ENCODE results near the gene EDEM3.

EDEM3 gene

GRCh38 chr1:184709418-184709817 is 45.2 kb downstream of the EDEM3 start:
- no peak for TF ChIP-seq CTCF (IDR thresholded peaks at IDR 0.05; ENCODE audit: low read depth, low read length)

GRCh38 chr1:184708084-184708676 is 46.5 kb downstream of the EDEM3 start:
- DNase-seq (ENCODE audit: low read depth in 2 of 2) = no peak

More at GRCh38 chr1:184709418-184709817, 45.2 kb downstream of the EDEM3 start:
- no peak overlapping the region for H3K4me3 ChIP-seq (replicated peaks in 1 of 2; ENCODE audit: low read depth in 2 of 2, low read length in 2 of 2)
- no peak for DNase-seq (ENCODE audit: low read depth in 2 of 2)

GRCh38 chr1:184705271-184705670 is 49.4 kb downstream of the EDEM3 start:
- no peak for TF ChIP-seq CTCF (IDR thresholded peaks at IDR 0.05; ENCODE audit: low read depth, low read length)
- no peak for DNase-seq (ENCODE audit: low read depth in 2 of 2)
- no peak overlapping the region for H3K4me3 ChIP-seq (replicated peaks in 1 of 2; ENCODE audit: low read depth in 2 of 2, low read length in 2 of 2)

More at GRCh38 chr1:184708084-184708676, 46.5 kb downstream of the EDEM3 start:
- H3K4me3 ChIP-seq (replicated peaks in 1 of 2; ENCODE audit: low read depth in 2 of 2, low read length in 2 of 2) = no peak overlapping the region
- no peak for TF ChIP-seq CTCF (IDR thresholded peaks at IDR 0.05; ENCODE audit: low read depth, low read length)

- TF ChIP-seq CTCF (IDR thresholded peaks at IDR 0.05; ENCODE audit: low read depth, low read length) = no peak
- DNase-seq (ENCODE audit: low read depth in 2 of 2) = peak in 1 of 2 donors; percentile 11
- H3K4me3 ChIP-seq (replicated peaks in 1 of 2; ENCODE audit: low read depth in 2 of 2, low read length in 2 of 2) = no peak overlapping the region
Observed at GRCh38 chr1:184701816-184702215, 52.8 kb downstream of the EDEM3 start.

GRCh38 chr1:184698969-184699368 is 55.7 kb downstream of the EDEM3 start:
- DNase-seq (ENCODE audit: low read depth in 2 of 2) = no peak
- no peak overlapping the region for H3K4me3 ChIP-seq (replicated peaks in 1 of 2; ENCODE audit: low read depth in 2 of 2, low read length in 2 of 2)
- no peak for TF ChIP-seq CTCF (IDR thresholded peaks at IDR 0.05; ENCODE audit: low read depth, low read length)

GRCh38 chr1:184698016-184698415 is 56.6 kb downstream of the EDEM3 start:
- no peak overlapping the region for H3K4me3 ChIP-seq (replicated peaks in 1 of 2; ENCODE audit: low read depth in 2 of 2, low read length in 2 of 2)
- peak; percentile 12 to 38 for DNase-seq (ENCODE audit: low read depth in 2 of 2)
- TF ChIP-seq CTCF (IDR thresholded peaks at IDR 0.05; ENCODE audit: low read depth, low read length) = no peak

GRCh38 chr1:184696403-184696802 is 58.3 kb downstream of the EDEM3 start:
- no peak overlapping the region for H3K4me3 ChIP-seq (replicated peaks in 1 of 2; ENCODE audit: low read depth in 2 of 2, low read length in 2 of 2)

More at GRCh38 chr1:184696403-184696802, 58.3 kb downstream of the EDEM3 start:
- DNase-seq (ENCODE audit: low read depth in 2 of 2) = no peak
- no peak for TF ChIP-seq CTCF (IDR thresholded peaks at IDR 0.05; ENCODE audit: low read depth, low read length)

Data from cardiac fibroblast (primary cell).